Measurements from ENCODE around the gene OR51S1. TPM values are rescaled to one million over a fixed set of nuclear protein-coding genes. Genes with fewer than 3 reads are reported as not detected.

Gene OR51S1
- not detected in 2 replicates for total RNA-seq

DNA sequence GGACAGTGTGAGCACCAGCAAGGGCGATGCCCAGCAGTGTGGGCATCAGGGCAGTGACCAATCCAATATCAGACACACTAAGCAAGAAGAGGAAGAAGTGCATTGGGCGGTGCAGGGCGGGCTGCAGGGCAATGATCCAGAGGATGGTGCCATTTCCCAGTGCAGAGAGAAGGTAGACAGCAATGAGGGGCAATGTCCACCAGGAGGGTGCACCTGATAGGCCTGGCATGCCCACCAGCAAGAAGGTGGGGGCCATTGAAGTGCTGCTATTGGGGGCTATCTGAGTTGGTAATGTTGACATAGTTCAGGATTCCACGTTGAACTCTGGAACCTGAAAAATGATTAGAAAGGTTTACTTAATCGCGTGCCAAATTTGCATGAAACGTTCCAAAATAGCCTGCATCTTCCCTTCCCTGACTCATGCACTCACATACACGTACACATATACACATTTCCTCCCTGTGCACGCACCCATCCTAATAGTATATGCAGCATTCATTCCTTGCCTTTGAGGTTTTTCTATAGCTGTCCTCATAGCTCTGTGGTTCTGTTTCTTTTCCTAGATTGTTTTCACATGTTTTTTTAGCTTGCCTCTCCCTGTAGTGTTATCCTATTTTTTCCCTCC, at the start of gene OR51S1:
OR51S1 (minus strand) TSS at position 301 of the 625 bp plus-strand sequence; CDS start at position 301, 0 bp downstream.
- no peak within 1 kb of the TSS for H3K4me3 ChIP-seq (ENCODE audit: low read depth, low read length)
- TF ChIP-seq, protein P1, sequence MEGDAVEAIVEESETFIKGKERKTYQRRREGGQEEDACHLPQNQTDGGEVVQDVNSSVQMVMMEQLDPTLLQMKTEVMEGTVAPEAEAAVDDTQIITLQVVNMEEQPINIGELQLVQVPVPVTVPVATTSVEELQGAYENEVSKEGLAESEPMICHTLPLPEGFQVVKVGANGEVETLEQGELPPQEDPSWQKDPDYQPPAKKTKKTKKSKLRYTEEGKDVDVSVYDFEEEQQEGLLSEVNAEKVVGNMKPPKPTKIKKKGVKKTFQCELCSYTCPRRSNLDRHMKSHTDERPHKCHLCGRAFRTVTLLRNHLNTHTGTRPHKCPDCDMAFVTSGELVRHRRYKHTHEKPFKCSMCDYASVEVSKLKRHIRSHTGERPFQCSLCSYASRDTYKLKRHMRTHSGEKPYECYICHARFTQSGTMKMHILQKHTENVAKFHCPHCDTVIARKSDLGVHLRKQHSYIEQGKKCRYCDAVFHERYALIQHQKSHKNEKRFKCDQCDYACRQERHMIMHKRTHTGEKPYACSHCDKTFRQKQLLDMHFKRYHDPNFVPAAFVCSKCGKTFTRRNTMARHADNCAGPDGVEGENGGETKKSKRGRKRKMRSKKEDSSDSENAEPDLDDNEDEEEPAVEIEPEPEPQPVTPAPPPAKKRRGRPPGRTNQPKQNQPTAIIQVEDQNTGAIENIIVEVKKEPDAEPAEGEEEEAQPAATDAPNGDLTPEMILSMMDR (IDR thresholded peaks at IDR 0.05; ENCODE audit: insufficient read depth, low read length, severe bottlenecking) = no peak
- no peaks in the 10 kb centered on the region for H3K36me3 ChIP-seq (ENCODE audit: control insufficient read depth, insufficient read depth, low read length)
- DNase-seq (ENCODE audit: low read depth) = no peak
- no peak for FAIRE-seq
- H3K27me3 ChIP-seq (ENCODE audit: control insufficient read depth, insufficient read depth, low read length) = no peaks in the 10 kb centered on the region

DNA sequence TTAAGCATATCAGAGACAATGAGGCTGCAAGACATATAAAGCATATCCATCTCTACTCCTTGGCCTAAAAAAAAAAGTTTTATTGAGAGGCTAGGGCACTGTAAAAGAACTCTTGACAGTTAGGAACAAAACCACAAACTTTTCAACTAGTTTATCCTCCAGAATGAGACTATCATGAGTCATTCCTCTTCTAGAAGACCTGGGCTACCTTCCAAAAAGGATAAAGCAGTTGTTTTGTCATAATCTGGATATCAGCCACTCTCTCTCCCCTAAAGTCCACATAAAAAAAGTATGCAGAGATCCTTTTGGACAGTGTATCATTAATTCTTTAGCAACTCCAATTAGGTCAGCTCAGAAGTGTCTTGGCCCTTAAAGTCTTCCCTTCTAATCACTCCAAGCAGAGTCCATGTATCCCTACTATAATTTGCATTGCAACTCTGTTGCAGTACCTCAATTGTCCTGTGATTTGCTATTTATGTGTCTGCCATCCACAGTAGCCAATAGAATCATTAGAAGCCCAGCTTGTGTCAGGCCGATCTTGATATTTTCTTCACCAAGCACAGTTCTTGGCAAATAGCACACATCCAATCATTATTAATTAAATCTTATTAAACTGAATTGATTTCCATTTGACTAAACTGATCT, 43.1 kb upstream of the OR51S1 start:
- DNase-seq (ENCODE audit: low read depth) = peak; percentile 88
- TF ChIP-seq, protein P1 (IDR thresholded peaks at IDR 0.05; ENCODE audit: insufficient read depth, low read length, severe bottlenecking) = peak; percentile 22
- no peak overlapping the region for H3K4me3 ChIP-seq (ENCODE audit: low read depth, low read length)
- FAIRE-seq = no peak
- no peaks in the 10 kb centered on the region for H3K36me3 ChIP-seq (ENCODE audit: control insufficient read depth, insufficient read depth, low read length)
- H3K27me3 ChIP-seq (ENCODE audit: control insufficient read depth, insufficient read depth, low read length) = no peaks in the 10 kb centered on the region

GRCh38 chr11:4890279-4890678, 41.3 kb upstream of the OR51S1 start:
- DNase-seq (ENCODE audit: low read depth) (no peak), FAIRE-seq (no peak)
- TF ChIP-seq, protein P1 (IDR thresholded peaks at IDR 0.05; ENCODE audit: insufficient read depth, low read length, severe bottlenecking) = no peak
- H3K4me3 ChIP-seq (ENCODE audit: low read depth, low read length) = no peak overlapping the region
- no peaks in the 10 kb centered on the region for H3K27me3 ChIP-seq (ENCODE audit: control insufficient read depth, insufficient read depth, low read length)
- H3K36me3 ChIP-seq (ENCODE audit: control insufficient read depth, insufficient read depth, low read length) = no peaks in the 10 kb centered on the region

DNA sequence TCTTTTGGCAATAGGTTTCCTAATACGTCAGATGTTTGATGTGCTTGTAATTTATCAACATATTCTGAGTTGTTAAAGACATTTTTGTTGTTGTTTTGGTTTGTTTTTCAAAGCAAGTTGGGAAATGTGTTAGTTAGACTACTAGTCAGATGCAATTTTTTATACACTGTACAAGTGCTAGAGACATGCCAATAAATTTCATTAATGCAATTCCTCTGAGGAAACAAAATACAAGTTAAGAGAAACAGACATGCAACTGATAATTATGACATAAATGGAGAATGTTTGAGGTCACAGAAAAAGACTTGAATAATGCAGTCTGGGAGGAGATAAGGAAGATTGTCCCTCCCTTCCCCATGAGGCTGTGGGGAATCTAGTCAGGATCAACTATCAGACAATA, 38.6 kb upstream of the OR51S1 start:
- no peaks in the 10 kb centered on the region for H3K36me3 ChIP-seq (ENCODE audit: control insufficient read depth, insufficient read depth, low read length)
- H3K27me3 ChIP-seq (ENCODE audit: control insufficient read depth, insufficient read depth, low read length) = no peaks in the 10 kb centered on the region
- FAIRE-seq (no peak), DNase-seq (ENCODE audit: low read depth) (no peak)
- no peak overlapping the region for H3K4me3 ChIP-seq (ENCODE audit: low read depth, low read length)
- TF ChIP-seq, protein P1 (IDR thresholded peaks at IDR 0.05; ENCODE audit: insufficient read depth, low read length, severe bottlenecking) = no peak

DNA sequence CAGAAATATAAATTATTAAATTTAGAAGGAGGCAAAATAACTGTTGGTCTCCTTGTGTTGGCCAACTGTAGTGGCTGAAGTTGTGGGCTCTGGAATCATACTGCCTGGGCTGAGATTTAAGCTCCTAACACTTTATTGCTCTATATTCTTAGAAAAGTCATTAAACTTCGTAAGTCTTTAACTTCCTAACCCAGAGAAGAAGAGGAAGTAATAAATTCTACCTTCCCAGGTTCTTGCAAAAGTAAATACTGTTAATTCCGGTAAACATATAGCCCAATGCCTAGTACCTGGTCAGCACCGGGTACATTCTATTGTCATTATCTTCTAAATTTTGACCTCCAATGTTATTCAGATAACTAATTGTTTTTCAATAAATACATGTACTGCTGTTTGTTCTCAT, 37.2 kb upstream of the OR51S1 start:
- DNase-seq (ENCODE audit: low read depth) (no peak), FAIRE-seq (no peak)
- H3K4me3 ChIP-seq (ENCODE audit: low read depth, low read length) = no peak overlapping the region
- TF ChIP-seq, protein P1 (IDR thresholded peaks at IDR 0.05; ENCODE audit: insufficient read depth, low read length, severe bottlenecking) = no peak
- H3K27me3 ChIP-seq (ENCODE audit: control insufficient read depth, insufficient read depth, low read length) = no peaks in the 10 kb centered on the region
- H3K36me3 ChIP-seq (ENCODE audit: control insufficient read depth, insufficient read depth, low read length) = no peaks in the 10 kb centered on the region
